HG03108 (cell line): ENCODE data around the gene DYSF.

Experiments
- ATAC-seq: cut with Tn5 transposase; IDR thresholded peaks from one replicate; pipeline ENCODE4 v1.9.1; 2021; ENCODE audit warnings: moderate library complexity; ENCODE audit not compliant: unreplicated experiment

Gene DYSF

DNA sequence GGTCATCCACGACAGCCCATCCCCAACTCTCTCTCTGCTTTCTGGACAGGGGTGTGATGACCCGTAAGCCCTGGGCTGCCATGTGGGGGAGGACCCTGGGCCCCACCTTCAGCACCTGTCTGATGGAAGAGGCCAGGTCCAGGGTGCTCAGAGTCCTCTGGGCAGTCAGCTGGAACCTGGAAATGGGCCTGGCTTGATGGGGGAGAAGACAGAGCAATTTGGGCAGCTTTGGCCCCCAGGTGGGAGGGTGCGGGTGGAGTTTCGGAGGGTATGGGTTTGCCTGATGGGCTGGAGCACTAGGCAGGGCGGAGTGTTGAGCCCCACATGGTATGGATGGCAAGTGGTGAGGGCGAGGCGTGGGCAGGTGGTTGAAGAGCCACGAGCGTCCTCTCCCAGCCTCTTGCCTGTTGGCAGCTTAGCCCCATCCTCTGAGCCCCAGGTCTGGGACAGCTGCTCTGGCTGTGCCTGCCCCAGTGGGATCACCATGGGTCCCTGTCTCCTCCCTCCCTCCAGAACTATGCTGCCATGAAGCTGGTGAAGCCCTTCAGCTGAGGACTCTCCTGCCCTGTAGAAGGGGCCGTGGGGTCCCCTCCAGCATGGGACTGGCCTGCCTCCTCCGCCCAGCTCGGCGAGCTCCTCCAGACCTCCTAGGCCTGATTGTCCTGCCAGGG is 232.7 kb downstream of the DYSF start:
- ATAC-seq, result no peak

DNA sequence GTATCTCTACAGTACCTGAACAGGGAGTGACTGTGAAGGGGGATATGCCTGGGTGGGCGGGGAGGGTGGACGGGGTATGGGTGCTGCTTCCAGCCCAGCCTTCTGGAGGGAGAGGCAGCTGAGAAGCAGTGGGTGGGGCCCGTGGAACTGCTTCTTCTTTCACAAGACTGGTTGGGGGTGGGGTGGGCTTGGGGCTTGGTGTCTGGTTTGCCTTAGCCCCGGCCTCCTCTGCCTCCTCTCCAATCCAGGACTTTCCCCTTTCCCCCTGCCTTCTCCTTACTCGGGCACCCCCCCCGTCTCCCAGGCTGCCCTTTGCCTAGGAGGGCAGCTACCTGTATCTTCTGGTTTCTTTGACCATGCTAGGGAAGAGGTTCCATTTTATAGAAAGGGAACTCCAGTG is 233.4 kb downstream of the DYSF start:
- no peak for ATAC-seq

DNA sequence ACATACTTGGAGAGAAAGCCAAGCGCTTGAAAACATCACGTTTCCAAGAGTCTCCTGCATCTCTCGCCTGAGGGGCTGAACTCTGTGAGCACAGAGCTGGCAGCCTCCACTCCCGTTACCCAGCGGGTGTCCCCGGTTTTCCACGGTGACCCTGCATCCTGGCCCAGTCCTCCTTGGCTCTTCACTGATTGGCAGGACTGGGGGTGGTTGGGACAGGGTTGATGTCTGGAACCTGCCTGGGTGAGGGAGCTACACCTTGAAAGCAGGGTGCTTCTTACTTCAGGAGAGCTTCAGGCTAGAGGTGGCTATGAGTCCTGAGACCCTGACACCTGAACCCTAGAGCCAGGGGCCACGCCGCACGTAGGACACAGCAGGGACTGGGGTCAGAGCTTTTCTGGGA is 234.1 kb downstream of the DYSF start:
- ATAC-seq, result no peak

GRCh38 chr2:71688530-71688929 is 235.2 kb downstream of the DYSF start:
- no peak for ATAC-seq

- no peak for ATAC-seq
These were observed 236.0 kb downstream of the DYSF start for GRCh38 chr2:71689393-71689792.

DNA sequence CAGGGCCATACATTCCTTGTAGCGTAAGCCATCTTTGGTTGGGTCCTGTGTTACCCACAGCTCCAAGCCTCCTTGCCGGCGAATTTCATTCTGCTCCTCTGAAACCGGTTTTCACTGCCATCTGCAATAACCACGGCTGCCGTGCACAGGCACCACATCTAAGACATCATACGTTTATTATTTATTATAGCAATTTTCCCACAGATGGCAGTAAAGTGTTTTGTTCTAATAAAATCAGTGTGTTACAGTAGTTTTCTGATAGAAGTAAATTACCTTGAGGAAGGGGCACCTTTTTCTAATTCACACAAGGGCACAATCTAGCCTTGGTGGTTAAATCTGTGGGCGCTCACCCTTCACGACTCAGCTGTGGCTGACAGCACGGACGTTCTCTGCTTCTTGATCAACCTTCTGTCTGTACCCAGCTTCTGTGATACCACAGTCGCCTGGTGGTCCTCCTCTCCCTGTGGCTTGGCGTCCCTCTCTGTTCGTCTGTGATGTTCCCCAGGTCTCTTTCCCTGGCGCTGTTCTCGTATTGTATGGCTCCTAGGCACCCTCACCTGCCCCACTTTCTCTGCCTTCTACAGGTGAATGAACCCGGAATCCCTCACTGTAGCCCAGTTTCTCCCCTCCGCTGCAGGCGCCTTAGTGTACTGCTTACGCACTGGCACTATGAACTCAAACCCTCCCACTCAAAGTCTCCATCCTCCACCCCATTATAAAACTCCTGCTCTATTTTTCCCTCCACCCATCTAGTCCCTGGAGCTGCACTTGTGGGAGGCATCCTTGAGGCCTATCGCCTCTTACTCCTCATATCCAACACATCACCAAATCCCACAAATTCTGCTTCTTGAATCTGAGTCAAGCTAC is 236.8 kb downstream of the DYSF start:
- no peak for ATAC-seq

GRCh38 chr2:71690876-71691475 is 237.6 kb downstream of the DYSF start:
- no peak for ATAC-seq

DNA sequence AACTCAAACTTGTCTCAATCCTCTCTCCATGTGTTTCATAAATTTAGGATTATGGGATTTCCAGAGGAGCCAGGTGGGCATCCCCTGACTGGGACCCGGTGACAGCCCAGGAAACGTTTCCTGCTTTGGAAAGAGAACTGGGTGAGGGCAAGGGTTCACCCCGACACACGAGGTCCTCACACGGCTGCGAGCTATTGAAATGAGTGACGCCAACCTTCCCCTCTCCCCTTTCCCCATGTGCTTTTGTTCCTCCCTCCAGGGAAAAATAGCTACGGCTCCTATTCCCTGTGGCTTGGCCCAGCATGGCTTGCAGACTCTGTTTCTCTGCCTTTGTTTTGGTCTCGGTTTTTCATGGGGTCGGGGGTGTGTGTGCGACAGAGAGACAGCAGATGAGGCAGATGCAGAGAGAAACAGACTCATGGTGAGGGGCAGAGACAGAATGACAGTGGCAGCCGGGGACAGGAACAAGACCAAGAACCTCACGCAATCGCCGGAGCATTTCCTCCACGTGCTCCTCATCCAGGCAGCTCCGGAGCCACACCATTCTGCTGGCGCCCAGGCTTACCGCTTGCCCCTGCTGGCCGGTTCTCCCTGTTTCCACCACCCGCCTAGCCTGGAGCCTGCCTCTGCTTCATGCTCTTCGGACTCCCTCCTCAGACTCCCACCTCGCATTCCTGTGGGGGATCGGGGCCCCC is 238.5 kb downstream of the DYSF start:
- no peak for ATAC-seq

DNA sequence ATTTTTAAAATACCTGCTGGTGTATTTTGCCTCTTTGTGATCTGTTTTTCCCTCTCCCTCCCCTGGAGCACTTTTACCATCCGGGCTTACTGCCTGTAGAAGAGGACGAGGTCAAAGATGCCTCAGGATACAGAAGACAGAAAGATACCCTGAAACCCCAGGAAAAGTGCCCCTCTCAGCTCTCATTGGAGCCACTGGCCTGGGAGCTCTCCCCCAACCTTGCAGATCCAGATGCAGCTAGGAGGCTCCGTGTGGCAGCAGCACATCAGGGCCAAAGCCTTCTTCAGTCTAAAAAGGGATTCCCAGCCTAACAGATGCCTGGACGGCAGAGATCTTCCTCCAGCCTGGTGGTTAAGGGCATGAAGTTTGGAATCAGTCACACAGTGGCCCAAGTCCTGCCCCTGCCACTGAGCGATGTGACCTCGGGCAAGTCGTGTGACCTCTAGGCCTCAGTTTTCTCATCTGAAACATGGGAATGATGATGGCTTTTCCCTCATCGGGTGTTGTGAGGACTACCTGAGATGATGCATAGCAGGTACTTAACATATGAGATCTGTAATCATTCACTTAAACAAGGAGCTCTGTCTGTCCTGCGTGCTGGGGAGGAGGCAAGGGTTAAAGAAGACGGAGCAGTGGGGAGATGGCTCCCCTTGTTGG is 239.4 kb downstream of the DYSF start:
- no peak for ATAC-seq

GRCh38 chr2:71693286-71694270 is 240.2 kb downstream of the DYSF start:
- ATAC-seq, result no peak

- no peak for ATAC-seq
These were observed 241.3 kb downstream of the DYSF start for GRCh38 chr2:71694501-71695234.

DNA sequence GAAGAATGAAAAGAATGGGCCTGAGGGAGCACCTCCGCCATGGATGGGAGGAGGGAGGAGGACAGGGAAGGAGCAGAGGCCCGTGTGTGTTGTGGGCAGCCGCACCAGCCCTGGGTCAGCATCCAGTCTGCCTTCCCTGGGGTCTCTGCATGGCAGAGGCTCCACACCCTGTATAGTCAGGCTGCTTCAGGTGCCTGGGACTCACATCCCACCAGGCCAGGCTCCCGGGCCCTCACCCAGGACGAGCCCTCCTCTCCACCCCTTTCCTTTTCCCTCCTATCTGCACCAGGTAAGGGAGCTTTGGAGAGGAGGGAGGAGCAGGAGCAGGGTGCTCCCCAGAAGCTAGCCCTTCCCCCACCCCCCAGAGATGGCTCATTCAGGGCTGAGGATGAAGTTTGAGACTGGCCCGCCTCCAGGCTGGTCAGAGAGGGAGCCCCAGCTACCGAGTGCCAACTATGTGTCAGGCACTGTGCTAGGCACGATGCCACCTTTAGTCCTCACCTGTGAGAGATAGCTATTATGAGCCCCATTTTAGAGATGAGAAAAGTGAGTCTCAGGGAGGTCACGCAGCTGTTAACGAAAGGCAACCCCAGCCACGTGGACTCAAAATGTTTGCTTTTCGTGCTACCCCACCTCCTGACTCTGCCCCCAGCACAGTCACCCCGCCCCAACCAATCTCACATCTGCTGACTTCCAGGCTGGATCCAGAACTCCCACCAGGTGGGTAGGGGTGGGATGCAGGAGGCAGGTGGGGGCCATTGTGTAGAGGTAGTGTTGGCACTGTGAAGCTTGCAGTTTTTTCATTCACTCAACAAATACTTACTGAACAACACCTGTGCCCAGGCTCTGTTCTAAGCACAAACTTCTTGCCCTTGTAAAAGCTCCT is 242.1 kb downstream of the DYSF start:
- ATAC-seq, result no peak

DNA sequence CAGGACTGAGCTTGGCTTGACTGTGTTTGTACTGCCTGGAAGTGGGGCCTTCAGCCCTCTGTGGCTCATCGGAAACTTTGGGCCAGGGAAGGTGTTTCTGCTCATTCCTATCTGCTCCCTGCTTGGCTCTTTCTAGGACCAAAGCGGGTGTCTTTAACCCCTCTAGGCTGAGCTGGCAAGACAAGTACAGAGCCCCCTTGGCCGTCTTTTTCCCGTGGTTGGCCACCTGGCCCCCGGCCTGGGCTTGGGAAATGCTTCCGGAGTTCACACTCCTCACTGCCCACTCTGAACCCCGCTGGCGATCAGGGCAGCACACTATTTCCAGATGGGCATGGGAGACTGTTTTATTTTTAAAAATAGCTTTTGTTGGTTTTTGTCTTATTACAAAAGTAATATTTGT is 243.0 kb downstream of the DYSF start:
- no peak for ATAC-seq

DNA sequence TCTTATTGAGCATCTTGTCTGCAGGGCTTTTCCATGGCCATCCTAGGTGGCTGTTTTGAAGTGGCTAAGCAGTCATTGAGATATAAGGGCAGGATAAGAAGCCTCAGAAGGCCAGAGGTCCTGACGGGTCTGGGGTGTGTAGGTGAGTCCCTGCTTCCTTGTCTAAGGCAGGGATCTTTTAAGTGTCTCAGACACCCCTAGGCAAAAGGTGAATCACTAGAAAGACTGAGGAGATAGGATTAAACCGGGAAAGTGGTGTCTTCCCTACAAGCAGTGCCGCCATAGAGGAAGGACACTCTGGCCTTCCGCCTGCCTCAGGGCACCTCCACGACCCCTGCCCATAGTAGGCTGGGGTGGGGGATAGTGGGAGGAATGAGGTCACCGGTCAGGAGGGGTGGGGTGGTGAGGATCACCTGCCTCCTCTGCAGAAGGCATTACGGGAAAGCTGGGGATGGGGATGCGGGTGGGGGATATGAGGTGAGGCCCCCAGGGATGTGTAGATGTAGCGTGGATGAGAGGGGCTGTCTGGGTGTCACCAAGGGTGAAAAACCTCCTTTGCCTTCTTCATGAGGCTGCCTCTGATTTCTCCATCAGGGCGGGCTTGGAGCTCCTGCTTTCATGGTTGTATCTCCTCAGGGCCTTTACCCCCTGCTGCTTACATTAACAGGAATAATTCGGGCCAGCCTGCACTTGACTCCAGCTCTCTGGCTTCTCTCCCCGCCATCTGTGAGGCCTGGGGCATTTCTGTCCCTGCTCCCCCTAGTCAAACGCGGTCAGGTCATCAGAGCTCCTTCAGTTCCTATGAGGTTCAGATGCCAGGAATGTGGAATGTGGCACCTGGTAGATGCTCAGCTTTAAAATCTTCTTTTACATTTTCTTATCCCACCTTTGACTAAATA is 244.0 kb downstream of the DYSF start:
- no peak for ATAC-seq

DNA sequence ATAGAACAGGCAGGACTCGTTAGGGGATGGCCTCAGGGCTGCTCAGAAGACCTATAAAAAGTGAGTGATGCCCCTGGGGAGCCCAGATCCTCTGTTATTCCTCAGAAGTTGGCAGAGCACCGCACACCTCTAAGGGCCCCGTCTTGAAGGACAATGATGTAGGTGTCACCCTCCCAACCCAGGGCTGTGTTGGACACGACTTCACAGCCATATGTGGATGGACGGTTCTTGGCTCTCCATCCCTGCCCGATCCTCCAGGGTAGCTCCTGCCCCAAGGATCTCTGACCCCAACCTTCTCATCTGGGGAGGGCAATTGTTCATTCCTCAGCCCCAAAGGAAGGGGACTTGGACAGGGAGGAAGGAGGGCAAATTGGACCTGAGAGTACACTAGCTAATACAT is 246.1 kb downstream of the DYSF start:
- no peak for ATAC-seq

GRCh38 chr2:71700041-71700657 is 246.8 kb downstream of the DYSF start:
- ATAC-seq, result no peak
